GM06990 (cell line): ENCODE data around the gene RTN4RL2.

ENCODE experiments used
- DNase-seq: peaks from one replicate; pipeline ENCODE4 v3.0.0-alpha.2; 2011; ENCODE audit not compliant: insufficient read length; ENCODE audit errors: extremely low read depth
- H3K27me3 ChIP-seq: replicated peaks from 2 replicates; pipeline ENCODE4 v1.6.0; 2011; ENCODE audit warnings: low read length; ENCODE audit not compliant: control insufficient read depth, insufficient read depth
- H3K36me3 ChIP-seq: 2 replicates; pipeline ENCODE4 v1.5.1; 2011; ENCODE audit warnings: low read length; ENCODE audit not compliant: control insufficient read depth, insufficient read depth
- H3K4me3 ChIP-seq: replicated peaks from 2 replicates; pipeline ENCODE4 v1.5.1; 2011; ENCODE audit warnings: low read depth, mild to moderate bottlenecking, control low read depth, low read length
- TF ChIP-seq, protein P1 (sequence below): IDR thresholded peaks from 2 replicates; pipeline ENCODE4 v1.5.1; 2011; ENCODE audit warnings: low read length, control low read depth, mild to moderate bottlenecking, inconsistent platforms; ENCODE audit not compliant: insufficient read depth, poor library complexity, severe bottlenecking

Gene RTN4RL2

DNA sequence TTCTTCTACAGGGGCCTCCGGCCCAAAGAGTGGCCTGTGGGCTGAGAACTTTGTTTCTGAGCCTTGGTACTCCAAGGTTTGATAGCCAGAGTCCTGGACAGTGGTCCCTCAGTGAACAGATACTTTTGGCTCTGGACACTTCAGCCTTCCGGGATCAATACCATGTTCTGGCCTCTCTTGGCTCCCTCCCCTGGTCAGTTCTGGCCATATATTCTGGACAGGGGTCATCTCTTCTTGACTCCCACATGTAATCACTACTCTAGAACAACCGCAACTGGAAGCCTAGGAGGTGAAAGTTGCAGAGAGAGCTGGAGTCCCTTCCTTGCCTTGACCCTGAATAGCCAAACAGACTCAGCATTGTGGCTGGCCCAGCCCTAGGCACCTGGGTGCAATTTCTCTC is 2.3 kb downstream of the RTN4RL2 start:
- H3K4me3 ChIP-seq = no peak overlapping the region
- TF ChIP-seq, protein P1, sequence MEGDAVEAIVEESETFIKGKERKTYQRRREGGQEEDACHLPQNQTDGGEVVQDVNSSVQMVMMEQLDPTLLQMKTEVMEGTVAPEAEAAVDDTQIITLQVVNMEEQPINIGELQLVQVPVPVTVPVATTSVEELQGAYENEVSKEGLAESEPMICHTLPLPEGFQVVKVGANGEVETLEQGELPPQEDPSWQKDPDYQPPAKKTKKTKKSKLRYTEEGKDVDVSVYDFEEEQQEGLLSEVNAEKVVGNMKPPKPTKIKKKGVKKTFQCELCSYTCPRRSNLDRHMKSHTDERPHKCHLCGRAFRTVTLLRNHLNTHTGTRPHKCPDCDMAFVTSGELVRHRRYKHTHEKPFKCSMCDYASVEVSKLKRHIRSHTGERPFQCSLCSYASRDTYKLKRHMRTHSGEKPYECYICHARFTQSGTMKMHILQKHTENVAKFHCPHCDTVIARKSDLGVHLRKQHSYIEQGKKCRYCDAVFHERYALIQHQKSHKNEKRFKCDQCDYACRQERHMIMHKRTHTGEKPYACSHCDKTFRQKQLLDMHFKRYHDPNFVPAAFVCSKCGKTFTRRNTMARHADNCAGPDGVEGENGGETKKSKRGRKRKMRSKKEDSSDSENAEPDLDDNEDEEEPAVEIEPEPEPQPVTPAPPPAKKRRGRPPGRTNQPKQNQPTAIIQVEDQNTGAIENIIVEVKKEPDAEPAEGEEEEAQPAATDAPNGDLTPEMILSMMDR = no peak
- DNase-seq = no peak
- no peaks in the 10 kb centered on the region for H3K36me3 ChIP-seq
- H3K27me3 ChIP-seq = peaks cover 5% of the 10 kb centered on the region

DNA sequence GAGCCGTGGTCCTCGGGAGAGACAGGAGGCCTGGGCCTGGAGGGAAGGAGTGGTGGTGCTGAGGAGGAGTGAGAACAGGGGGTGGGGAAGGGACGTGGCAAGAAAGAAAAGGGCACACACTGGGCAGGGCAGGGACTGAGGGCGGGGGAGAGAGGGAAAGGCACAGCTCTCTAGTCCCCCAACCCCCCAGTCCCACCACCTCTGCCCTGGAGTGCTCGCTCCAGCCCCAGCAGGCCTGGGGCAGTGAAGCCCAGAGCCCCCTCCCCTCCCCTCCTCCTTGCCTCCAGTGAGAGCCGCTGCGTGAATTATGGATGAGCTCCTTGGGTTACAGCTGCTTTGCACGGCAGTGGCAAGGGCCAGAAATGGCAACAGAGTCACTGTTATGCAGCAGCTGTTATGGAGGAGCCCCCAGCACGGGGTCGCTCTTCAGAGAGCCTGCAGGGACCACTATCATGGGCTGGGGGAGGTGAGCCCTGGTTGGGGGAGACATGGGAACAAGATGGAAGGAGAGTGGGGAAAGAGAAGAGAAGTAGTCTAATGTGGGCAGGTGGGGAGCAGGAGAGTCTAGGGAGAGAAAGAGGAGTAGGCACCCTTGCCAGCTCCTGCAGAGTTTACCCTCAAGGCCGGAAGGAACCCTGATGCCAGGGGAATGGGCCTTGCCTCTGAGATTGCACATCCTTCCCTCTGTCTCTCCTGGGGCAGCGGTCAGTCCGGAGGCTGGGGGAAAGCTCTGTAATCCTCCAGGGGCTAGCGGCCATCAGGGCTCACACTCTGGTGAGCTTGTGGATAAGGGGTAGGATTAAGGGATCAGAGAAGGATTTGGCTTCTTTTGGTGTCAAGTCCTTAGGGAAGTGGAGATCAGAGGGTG is 3.6 kb downstream of the RTN4RL2 start:
- TF ChIP-seq, protein P1 = no peak
- peaks cover 5% of the 10 kb centered on the region for H3K27me3 ChIP-seq

GRCh38 chr11:57464539-57465181 is 4.3 kb downstream of the RTN4RL2 start:
- H3K4me3 ChIP-seq = no peak overlapping the region
- H3K27me3 ChIP-seq = peaks cover 1% of the 10 kb centered on the region
- no peak for DNase-seq
- no peaks in the 10 kb centered on the region for H3K36me3 ChIP-seq
- TF ChIP-seq, protein P1 = no peak

More for the DNA sequence above, 3.6 kb downstream of the RTN4RL2 start:
- Histone ChIP-seq H3K4me3 (no peak overlapping the region), H3K36me3 (no peaks in the 10 kb centered on the region)
- DNase-seq = no peak

GRCh38 chr11:57466680-57467079 is 6.4 kb downstream of the RTN4RL2 start:
- H3K4me3 ChIP-seq = no peak overlapping the region
- H3K27me3 ChIP-seq = 0 out of 2 replicates have a peak, but pooled peaks cover 1% of the 10 kb centered on the region
- H3K36me3 ChIP-seq = no peaks in the 10 kb centered on the region
- no peak for DNase-seq
- TF ChIP-seq, protein P1 = no peak

- Histone ChIP-seq H3K4me3 (no peak overlapping the region), H3K36me3 (no peaks in the 10 kb centered on the region), H3K27me3 (0 out of 2 replicates have a peak, but pooled peaks cover 1% of the 10 kb centered on the region)
- DNase-seq = no peak
- TF ChIP-seq, protein P1 = no peak
Observed at GRCh38 chr11:57467508-57468157, 7.3 kb downstream of the RTN4RL2 start.
